ENCODE data around the gene TFB1M.

DNA sequence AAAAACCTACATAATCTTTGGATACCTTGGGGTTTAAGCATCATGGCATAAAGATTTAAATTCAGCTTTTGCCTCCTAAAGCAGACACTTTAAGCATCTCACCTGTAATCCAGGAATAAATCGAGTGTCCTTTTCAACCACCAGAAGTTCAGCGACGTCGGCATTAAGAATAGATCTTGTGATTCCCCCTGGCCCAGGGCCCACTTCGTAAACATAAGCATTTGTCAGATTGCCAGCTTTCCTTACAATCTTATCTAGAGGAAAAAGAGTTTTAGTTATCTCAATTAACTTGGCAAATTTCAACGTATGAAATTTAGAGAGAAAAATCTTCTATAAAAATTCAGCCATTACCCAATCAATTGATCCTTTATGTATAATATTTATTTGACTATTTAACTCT is 3.2 kb downstream of the TFB1M start:
- TF ChIP-seq, protein P1, sequence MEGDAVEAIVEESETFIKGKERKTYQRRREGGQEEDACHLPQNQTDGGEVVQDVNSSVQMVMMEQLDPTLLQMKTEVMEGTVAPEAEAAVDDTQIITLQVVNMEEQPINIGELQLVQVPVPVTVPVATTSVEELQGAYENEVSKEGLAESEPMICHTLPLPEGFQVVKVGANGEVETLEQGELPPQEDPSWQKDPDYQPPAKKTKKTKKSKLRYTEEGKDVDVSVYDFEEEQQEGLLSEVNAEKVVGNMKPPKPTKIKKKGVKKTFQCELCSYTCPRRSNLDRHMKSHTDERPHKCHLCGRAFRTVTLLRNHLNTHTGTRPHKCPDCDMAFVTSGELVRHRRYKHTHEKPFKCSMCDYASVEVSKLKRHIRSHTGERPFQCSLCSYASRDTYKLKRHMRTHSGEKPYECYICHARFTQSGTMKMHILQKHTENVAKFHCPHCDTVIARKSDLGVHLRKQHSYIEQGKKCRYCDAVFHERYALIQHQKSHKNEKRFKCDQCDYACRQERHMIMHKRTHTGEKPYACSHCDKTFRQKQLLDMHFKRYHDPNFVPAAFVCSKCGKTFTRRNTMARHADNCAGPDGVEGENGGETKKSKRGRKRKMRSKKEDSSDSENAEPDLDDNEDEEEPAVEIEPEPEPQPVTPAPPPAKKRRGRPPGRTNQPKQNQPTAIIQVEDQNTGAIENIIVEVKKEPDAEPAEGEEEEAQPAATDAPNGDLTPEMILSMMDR (IDR thresholded peaks at IDR 0.05), result no peak
- no peak for TF ChIP-seq POLR2A (IDR thresholded peaks at IDR 0.05)

Measured in vagina (tissue), 2 donors.